Measurements from ENCODE around the gene COL4A5.

- no peak for TF ChIP-seq CTCF (IDR thresholded peaks at IDR 0.05 in 8 of 11, conservative IDR thresholded peaks at IDR 0.05 in 3 of 11)
- TF ChIP-seq POLR2A (IDR thresholded peaks at IDR 0.05): no peak
- TF ChIP-seq POLR2AphosphoS5 (IDR thresholded peaks at IDR 0.05): no peak
Measured at GRCh38 chrX:108527724-108528123, 88.1 kb downstream of the COL4A5 start.
